ENCODE results near the gene ATRX. TPM values are rescaled to one million over a fixed set of nuclear protein-coding genes. Genes with fewer than 3 reads are reported as not detected.
"Not testable (repeated sequence)": the region's sequence is repeated elsewhere in the genome, so short reads cannot be mapped to it uniquely, and the experiment has no call there.

ATRX gene
- total RNA-seq, 1 donor from 2014 or later: 18.8 TPM

DNA sequence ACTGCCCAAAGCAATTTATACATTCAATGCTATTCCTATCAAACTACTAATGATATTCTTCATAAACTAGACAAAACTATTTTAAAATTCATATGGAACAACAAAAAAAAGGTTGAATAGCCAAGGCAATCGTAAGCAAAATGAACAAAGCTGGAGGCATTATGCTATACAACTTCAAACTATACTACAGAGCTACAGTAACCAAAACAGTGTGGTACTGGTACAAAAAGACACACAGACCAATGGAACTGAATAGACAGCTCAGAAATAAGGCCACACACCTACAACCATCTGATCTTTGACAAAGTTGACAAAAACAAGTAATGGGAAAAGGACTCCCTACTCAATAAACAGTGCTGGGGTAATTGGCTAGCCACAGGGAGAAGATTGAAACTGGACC lies 271.8 kb downstream of the ATRX start:
- no peak for ATAC-seq
- no peak for DNase-seq (ENCODE audit: low spot score)

GRCh38 chrX:77510007-77510406 lies 276.0 kb downstream of the ATRX start:
- DNase-seq (ENCODE audit: low spot score): no peak
- no peak for ATAC-seq

DNA sequence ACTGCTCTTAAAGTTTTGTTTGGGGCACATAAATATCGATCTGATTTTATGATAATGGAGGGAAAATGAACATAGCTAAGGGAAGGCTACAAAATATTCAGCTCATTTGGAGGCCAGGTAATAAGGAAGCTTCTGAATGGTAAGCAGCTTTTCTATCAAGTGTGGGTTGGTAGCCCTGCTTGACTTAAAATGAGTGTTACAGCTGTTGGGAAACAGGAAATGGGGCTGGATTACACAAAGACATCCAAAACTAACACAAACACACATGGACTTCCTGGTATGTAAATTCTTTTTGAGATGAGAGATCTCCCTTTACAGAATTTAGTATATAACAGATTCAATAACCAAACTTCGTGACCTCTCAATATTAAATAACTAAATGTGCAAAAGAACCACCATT lies 280.8 kb downstream of the ATRX start:
- ATAC-seq (no peak), DNase-seq (ENCODE audit: low spot score) (no peak)

DNA sequence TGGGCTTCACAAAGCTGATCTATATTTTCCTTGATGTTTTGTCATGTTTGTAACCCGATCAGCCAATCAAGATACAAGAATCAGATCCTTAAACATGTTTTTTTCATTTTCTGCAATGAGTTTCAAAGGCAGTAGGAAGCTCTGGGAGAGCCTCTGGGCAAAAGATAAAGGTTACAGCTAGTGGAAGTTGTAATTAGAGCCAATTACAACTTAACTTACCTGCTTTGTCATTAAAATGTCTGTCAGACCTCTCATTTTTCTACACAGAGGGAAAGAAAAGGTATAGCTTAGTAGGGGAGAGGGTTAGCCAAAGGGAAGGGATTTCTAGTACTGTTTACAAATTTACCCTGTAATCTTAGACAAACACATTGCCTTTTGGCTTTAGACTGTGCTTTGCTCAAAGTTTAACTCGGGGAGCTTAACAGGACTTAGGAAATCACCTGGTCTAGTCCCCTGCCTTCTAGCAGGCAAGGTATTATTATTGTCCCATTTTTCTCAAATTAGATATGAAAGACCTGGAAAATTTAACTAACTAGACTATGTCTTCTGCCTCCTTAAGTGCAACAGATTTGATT lies 283.0 kb downstream of the ATRX start:
- DNase-seq (ENCODE audit: low spot score) (no peak), ATAC-seq (peak; percentile 90)

DNA sequence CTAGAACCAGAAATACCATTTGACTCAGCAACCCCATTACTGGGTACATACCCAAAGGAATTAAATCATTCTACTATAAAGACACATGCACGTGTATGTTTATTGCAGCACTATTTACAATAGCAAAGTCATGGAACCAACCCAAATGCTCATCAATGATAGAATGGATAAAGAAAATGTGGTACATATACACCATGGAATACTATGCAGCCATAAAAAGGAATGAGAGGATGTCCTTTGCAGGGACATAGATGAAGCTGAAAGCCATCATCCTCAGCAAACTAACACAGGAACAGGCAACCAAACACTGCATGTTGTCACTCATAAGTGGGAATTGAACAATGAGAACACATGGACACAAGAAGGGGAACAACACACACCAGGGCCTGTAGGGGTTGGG lies 285.9 kb downstream of the ATRX start:
- DNase-seq (ENCODE audit: low spot score); ATAC-seq: not testable (repeated sequence)

- DNase-seq (ENCODE audit: low spot score): no peak
- no peak for ATAC-seq
Observed at GRCh38 chrX:77493677-77494553, 292.1 kb downstream of the ATRX start.

- no peak for ATAC-seq
- no peak for DNase-seq (ENCODE audit: low spot score)
Observed at GRCh38 chrX:77484045-77484444, 302.0 kb downstream of the ATRX start.

DNA sequence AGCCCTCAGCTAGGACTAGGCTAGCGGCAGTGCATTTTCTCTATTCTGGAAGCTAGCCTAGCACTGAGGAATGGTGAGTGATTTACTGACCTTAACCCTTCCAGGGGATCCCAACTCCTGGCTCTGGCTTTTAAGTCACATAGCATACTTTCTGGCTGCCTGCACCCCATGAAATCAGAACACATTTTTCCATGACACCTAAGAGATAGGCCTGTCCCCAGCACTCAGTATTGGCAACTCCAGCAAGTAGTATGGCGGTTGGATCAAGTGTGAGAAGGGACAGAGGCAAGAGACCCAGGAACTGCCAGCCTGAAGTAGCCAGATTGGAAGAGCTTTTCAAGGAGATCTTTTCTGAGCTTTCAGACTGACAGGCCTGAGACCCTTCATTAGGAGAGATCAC lies 330.6 kb downstream of the ATRX start:
- DNase-seq (ENCODE audit: low spot score) (no peak), ATAC-seq (no peak)

Other genes starting within 250 kb of the ATRX start
- gene MAGT1, start 109.2 kb upstream of the ATRX start, total RNA-seq: 75.0 TPM
- gene COX7B, start 113.3 kb upstream of the ATRX start, total RNA-seq: 146 TPM
- 2.3 TPM for gene ATP7A, start 124.5 kb upstream of the ATRX start, total RNA-seq
- gene PGAM4, start 183.4 kb upstream of the ATRX start, total RNA-seq: not detected